Liver (tissue), 9 donors: ENCODE data around the gene BARX1. TPM values are rescaled to one million over a fixed set of nuclear protein-coding genes. Genes with fewer than 3 reads are reported as not detected.
A peak's percentile ranks its signal among the peaks of the same experiment; 100 is the strongest.

ENCODE experiments used
- DNase-seq: peaks from one replicate; pipeline ENCODE4 v3.0.0-alpha.2; 2017; ENCODE audit warnings: low spot score
- H3K27ac ChIP-seq, 2 donors: one replicate each; pipeline ENCODE4 v1.7.0; 2013; ENCODE audit warnings: inconsistent platforms in 2 of 2, low read length in 2 of 2, control low read depth in 1 of 2, low read depth in 1 of 2, mild to moderate bottlenecking in 1 of 2
- H3K27me3 ChIP-seq, 4 donors: one replicate each; pipeline versions ENCODE4 v1.6.1 to v1.7.0; 2013; ENCODE audit warnings: low read length in 3 of 4, inconsistent platforms in 1 of 4, mild to moderate bottlenecking in 1 of 4, moderate library complexity in 1 of 4; ENCODE audit not compliant: control insufficient read depth in 4 of 4, insufficient read depth in 4 of 4
- H3K36me3 ChIP-seq, 4 donors: one replicate each; pipeline versions ENCODE4 v1.6.1 to v1.7.0; 2013; ENCODE audit warnings: low read length in 3 of 4, mild to moderate bottlenecking in 3 of 4, low read depth in 1 of 4, moderate library complexity in 1 of 4; ENCODE audit not compliant: control insufficient read depth in 4 of 4, insufficient read depth in 3 of 4
- H3K4me1 ChIP-seq, 4 donors: one replicate each; pipeline versions ENCODE4 v1.6.1 to v1.7.0; 2013; ENCODE audit warnings: low read length in 3 of 4, mild to moderate bottlenecking in 3 of 4, moderate library complexity in 1 of 4; ENCODE audit not compliant: control insufficient read depth in 4 of 4, insufficient read depth in 4 of 4
- H3K4me3 ChIP-seq, 3 donors: one replicate each; pipeline versions ENCODE4 v1.6.1 to v1.7.0; 2013; ENCODE audit warnings: low read length in 3 of 3, control low read depth in 1 of 3, low read depth in 1 of 3, mild to moderate bottlenecking in 1 of 3
- H3K9ac ChIP-seq, 2 donors: one replicate each; pipeline ENCODE4 v1.7.0; 2013; ENCODE audit warnings: low read length in 2 of 2, mild to moderate bottlenecking in 2 of 2, moderate library complexity in 2 of 2, control low read depth in 1 of 2, low read depth in 1 of 2
- H3K9me3 ChIP-seq, 4 donors: one replicate each; pipeline versions ENCODE4 v1.6.1 to v1.7.0; 2013; ENCODE audit warnings: low read length in 3 of 4; ENCODE audit not compliant: control insufficient read depth in 4 of 4
- ATF3 ChIP-seq: IDR thresholded peaks from 2 replicates; pipeline ENCODE4 v1.6.1; 2016; ENCODE audit warnings: antibody characterized with exemption
- EGR1 ChIP-seq, 2 donors: IDR thresholded peaks; 2 replicates each; pipeline ENCODE4 v1.6.1; 2016 to 2018; ENCODE audit warnings: antibody characterized with exemption in 2 of 2, low read depth in 2 of 2
- FOXA1 ChIP-seq: IDR thresholded peaks from 2 replicates; pipeline ENCODE4 v1.6.1; 2016; ENCODE audit warnings: antibody characterized with exemption
- FOXA2 ChIP-seq: IDR thresholded peaks from 2 replicates; pipeline ENCODE4 v1.6.1; 2016; ENCODE audit warnings: antibody characterized with exemption
- GABPA ChIP-seq, 2 donors: IDR thresholded peaks in 1 of 2; conservative IDR thresholded peaks in 1 of 2; 2 replicates each; pipeline ENCODE4 v1.6.1; 2016; ENCODE audit warnings: antibody characterized with exemption in 2 of 2, mild to moderate bottlenecking in 1 of 2, moderate library complexity in 1 of 2
- HNF4A ChIP-seq, 2 donors: conservative IDR thresholded peaks; 2 replicates each; pipeline ENCODE4 v1.6.1; 2016; ENCODE audit warnings: antibody characterized with exemption in 2 of 2, mild to moderate bottlenecking in 2 of 2
- HNF4G ChIP-seq: IDR thresholded peaks from 2 replicates; pipeline ENCODE4 v1.6.1; 2016; ENCODE audit warnings: antibody characterized with exemption
- JUND ChIP-seq, 2 donors: IDR thresholded peaks; 2 replicates each; pipeline ENCODE4 v1.6.1; 2016; ENCODE audit warnings: antibody characterized with exemption in 2 of 2
- MAX ChIP-seq: IDR thresholded peaks from 2 replicates; pipeline ENCODE4 v1.6.1; 2016; ENCODE audit warnings: antibody characterized with exemption
- NR2F2 ChIP-seq: IDR thresholded peaks from 2 replicates; pipeline ENCODE4 v1.6.1; 2016; ENCODE audit warnings: antibody characterized with exemption
- REST ChIP-seq: IDR thresholded peaks from 2 replicates; pipeline ENCODE4 v1.6.1; 2016; ENCODE audit warnings: antibody characterized with exemption, mild to moderate bottlenecking
- RXRA ChIP-seq, 2 donors: IDR thresholded peaks; 2 replicates each; pipeline ENCODE4 v1.6.1; 2017 to 2018; ENCODE audit warnings: antibody characterized with exemption in 2 of 2, mild to moderate bottlenecking in 1 of 2
- SP1 ChIP-seq: IDR thresholded peaks from 2 replicates; pipeline ENCODE4 v1.6.1; 2018; ENCODE audit warnings: antibody characterized with exemption, mild to moderate bottlenecking
- TAF1 ChIP-seq: conservative IDR thresholded peaks from 2 replicates; pipeline ENCODE4 v1.6.1; 2016; ENCODE audit warnings: antibody characterized with exemption, mild to moderate bottlenecking
- YY1 ChIP-seq: IDR thresholded peaks from 2 replicates; pipeline ENCODE4 v1.6.1; 2016; ENCODE audit warnings: antibody characterized with exemption, mild to moderate bottlenecking
- WGBS: extraction: QIAGEN DNeasy Blood & Tissue Kit; methylation state at CpG from one replicate; pipeline ENCODE4 v1.1.7; 2013; 5-methylcytosine and 5-hydroxymethylcytosine counted together
- polyA plus RNA-seq, 2 donors: library from polyadenylated mRNA; stranded (reverse) in 1 of 2; unstranded in 1 of 2; fragments of 200-250 nt in 1 of 2; fragments of >200 nt in 1 of 2; fragmentation: Nextera tagmentation in 1 of 2; extraction: Ambion mirVana in 1 of 2; gene quantifications; one replicate each; pipeline versions ENCODE4 v1.2.1 to v1.2.3, GENCODE V29; 2013 to 2015
- total RNA-seq, 2 donors: library from RNA; depleted of rRNA; stranded (reverse); fragments of >200 nt; gene quantifications; one replicate each; pipeline ENCODE4 v1.2.3, GENCODE V29; 2014
- donor health status: healthy.
- donor health status: healthy.
- donor health status: healthy.
- donor health status: healthy.
- donor health status: healthy.

The BARX1 gene
- total and polyA plus RNA-seq, 4 donors, result not detected

- no peaks in the 10 kb centered on the region for H3K9me3 ChIP-seq
- H3K4me3 ChIP-seq, result peak overlapping the region in 1 of 3 donors; percentile 68
- 4% methylated on average over 39 of the region's 39 CpGs for WGBS
- peaks cover 12 to 50% (median 40%) of the 10 kb centered on the region in 4 donors for H3K4me1 ChIP-seq
- H3K9ac ChIP-seq, result no peak overlapping the region
- H3K27me3 ChIP-seq, result peaks cover 16 to 37% (median 25%) of the 10 kb centered on the region in 4 donors
- DNase-seq, result no peak
- H3K27ac ChIP-seq, result no peak overlapping the region
- TF ChIP-seq EGR1 (IDR thresholded peaks at IDR 0.05; ENCODE audit: low read depth in 2 of 2) (no peak), RXRA (IDR thresholded peaks at IDR 0.05) (no peak), GABPA (IDR thresholded peaks at IDR 0.05 in 1 of 2, conservative IDR thresholded peaks at IDR 0.05 in 1 of 2) (no peak)
- no peaks in the 10 kb centered on the region for H3K36me3 ChIP-seq
These were observed 3.5 kb downstream of the BARX1 start for GRCh38 chr9:93951655-93952118.

GRCh38 chr9:93950619-93951601 is 4.2 kb downstream of the BARX1 start:
- H3K27ac ChIP-seq, result no peak overlapping the region
- 2% methylated on average over 47 of the region's 47 CpGs for WGBS
- TF ChIP-seq HNF4A (conservative IDR thresholded peaks at IDR 0.05) (no peak), HNF4G (no peak), MAX (no peak), SP1 (no peak), FOXA1 (no peak), NR2F2 (no peak), FOXA2 (no peak), TAF1 (no peak), GABPA (IDR thresholded peaks at IDR 0.05 in 1 of 2, conservative IDR thresholded peaks at IDR 0.05 in 1 of 2) (no peak), YY1 (no peak), ATF3 (no peak), REST (no peak), JUND (IDR thresholded peaks at IDR 0.05) (no peak)
- no peak overlapping the region for H3K9ac ChIP-seq
- H3K9me3 ChIP-seq, result no peaks in the 10 kb centered on the region
- no peaks in the 10 kb centered on the region for H3K36me3 ChIP-seq
- peak overlapping the region; percentile 68 to 76 (median 72) for H3K4me3 ChIP-seq
- H3K4me1 ChIP-seq, result peaks cover 12 to 54% (median 43%) of the 10 kb centered on the region in 4 donors
- DNase-seq, result no peak
- H3K27me3 ChIP-seq, result peaks cover 16 to 36% (median 28%) of the 10 kb centered on the region in 4 donors
